Rectal smooth muscle tissue (tissue), 1 donor: ENCODE measurements around the gene RCOR2.
"Not testable (repeated sequence)": the region's sequence is repeated elsewhere in the genome, so short reads cannot be mapped to it uniquely, and the experiment has no call there.

ENCODE experiments used
- H3K27ac ChIP-seq: one replicate; pipeline ENCODE4 v1.7.0; 2013; ENCODE audit warnings: low read depth, low read length, inconsistent platforms
- H3K27me3 ChIP-seq: one replicate; pipeline ENCODE4 v1.7.0; 2013; ENCODE audit warnings: low read length; ENCODE audit not compliant: control insufficient read depth, insufficient read depth
- H3K36me3 ChIP-seq: one replicate; pipeline ENCODE4 v1.7.0; 2013; ENCODE audit warnings: low read length; ENCODE audit not compliant: control insufficient read depth, insufficient read depth
- H3K4me1 ChIP-seq: one replicate; pipeline ENCODE4 v1.7.0; 2013; ENCODE audit warnings: low read length; ENCODE audit not compliant: control insufficient read depth, insufficient read depth
- H3K4me3 ChIP-seq: one replicate; pipeline ENCODE4 v1.7.0; 2013; ENCODE audit warnings: low read length
- H3K9ac ChIP-seq: one replicate; pipeline ENCODE4 v1.7.0; 2013; ENCODE audit warnings: low read length

The RCOR2 gene

DNA sequence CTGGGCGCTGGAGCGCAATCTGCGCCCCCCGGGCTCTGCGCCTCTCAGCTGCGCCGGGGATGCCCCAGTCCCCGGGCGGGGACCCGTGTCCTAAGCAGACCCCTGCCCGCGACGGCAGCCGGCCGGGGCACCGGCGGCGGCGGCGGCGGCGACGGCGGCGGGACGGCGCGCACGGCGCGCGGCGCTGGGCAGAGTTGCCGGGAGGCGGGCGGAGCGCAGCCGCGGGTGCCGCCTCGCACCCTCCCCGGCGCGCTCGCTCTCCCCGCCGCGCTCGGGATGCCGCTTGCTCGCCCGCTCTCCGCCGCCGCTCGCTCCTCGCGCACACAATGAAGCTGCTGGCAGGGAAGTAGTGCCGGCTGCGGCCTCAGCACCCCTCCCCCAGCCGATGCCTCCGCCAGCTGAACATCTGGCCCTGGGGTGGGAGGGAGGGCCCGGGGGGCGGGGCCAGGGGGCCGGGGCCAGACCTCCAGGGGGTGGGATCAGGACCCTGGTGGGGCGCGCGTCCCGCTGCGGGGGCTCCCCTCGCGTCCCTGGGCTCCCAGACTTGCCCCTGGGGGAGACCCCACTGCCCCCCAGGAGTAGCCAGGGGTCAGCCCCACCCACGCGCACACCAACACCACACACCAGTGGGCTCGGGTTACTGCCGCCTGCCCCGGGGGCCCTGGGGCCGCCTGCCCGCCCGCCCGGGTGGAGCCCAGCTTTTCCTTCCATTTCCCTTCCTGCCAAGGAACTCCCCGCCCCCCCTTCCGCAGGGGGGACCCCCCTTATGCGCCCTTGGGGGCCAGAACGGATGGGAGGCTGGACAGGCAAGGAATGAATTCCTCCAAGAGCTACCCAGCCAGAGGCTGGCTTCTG lies at the start of gene RCOR2:
RCOR2 (minus strand) TSS at position 328 of the 855 bp plus-strand sequence. CDS start 708 bp downstream, outside the sequence.
- Histone ChIP-seq H3K36me3 (no peaks in the 10 kb centered on the region), H3K9ac (peak within 1 kb of the TSS; percentile 33), H3K4me3 (peak within 1 kb of the TSS; percentile 69), H3K27ac (peak within 1 kb of the TSS; percentile 44), H3K4me1 (peaks cover 17% of the 10 kb centered on the region), H3K27me3 (peaks cover 3% of the 10 kb centered on the region)

DNA sequence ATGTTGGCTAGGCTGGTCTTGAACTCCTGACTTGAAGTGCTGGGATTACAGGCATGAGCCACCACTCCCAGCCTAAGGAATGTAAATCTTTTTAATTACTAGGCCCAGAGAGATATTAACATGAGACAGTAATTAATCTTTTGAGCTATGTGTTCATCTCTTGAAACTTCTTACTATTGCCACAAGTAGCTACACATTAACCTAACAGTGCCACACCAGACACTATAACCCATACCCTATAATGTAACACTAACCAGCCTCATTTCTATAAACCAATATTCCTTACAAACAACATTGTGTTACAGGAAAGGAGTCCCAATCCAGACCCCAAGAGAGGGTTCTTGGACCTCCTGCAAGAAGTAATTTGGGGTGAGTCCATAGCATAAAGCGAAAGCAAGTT lies 49.5 kb upstream of the RCOR2 start:
- no peak overlapping the region for H3K27ac ChIP-seq

DNA sequence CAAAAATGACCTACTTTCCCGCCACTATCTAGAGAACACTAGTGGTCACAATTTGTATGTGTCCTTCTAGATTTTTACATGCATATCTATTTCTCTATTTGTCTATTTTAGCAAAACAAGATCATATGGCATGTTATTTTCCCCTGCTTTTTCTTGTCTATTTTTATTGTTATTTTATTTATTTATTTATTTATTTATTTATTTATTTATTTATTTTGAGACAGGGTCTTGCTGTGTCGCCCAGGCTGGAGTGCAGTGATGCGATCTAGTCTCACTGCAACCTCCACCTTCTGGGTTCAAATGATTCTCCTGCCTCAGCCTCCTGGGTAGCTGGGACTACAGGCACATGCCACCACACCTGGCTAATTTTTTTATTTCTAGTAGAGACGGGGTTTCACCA lies 46.9 kb upstream of the RCOR2 start:
- not testable (repeated sequence) for H3K4me3 ChIP-seq, H3K9ac ChIP-seq, H3K27me3 ChIP-seq, H3K27ac ChIP-seq, H3K36me3 ChIP-seq, H3K4me1 ChIP-seq

More for the DNA sequence above, 49.5 kb upstream of the RCOR2 start:
- H3K4me1 ChIP-seq: no peaks in the 10 kb centered on the region
- H3K9ac ChIP-seq: no peak overlapping the region
- H3K4me3 ChIP-seq: no peak overlapping the region
- H3K27me3 ChIP-seq: peaks cover under 1% of the 10 kb centered on the region
- H3K36me3 ChIP-seq: no peaks in the 10 kb centered on the region

DNA sequence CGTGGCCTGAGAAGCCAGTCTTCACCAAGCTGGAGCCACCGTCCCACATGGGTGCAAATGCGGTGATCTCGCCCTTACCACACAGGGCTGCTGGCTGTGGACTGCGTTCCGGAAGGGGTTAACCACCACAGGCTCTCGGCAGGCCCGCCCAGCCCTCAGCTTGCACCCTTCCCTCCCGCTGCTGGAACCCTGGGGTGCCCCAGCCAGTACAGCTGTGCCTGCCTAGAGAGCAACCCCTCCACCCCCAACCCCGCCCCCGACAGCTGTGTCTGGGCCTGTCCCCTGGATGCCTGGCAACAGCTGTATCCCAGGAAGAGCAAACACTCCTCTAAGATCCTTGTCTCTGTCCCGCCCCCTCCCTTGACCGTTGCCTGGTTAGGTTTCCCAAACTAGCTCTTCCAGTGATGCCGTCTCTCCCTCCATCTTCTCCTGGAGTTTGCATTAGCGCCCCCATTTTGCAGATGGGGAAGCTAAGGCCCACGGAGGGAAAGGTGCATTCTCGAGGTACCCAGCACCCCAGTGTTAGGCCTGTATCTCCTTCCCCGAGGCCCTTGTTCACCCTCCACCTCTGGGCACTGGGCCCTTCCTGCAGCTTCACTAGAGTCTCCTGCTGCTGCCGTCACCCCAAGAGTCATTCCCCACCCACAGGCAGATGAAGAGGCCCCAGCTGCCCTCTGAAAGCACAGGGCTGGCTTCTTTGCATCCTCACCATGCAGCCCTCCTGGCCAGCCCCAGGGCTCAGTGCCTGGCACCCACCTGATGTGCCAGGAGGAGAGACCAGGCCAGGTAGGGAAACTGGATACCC lies 44.8 kb upstream of the RCOR2 start:
- Histone ChIP-seq H3K27me3 (peaks cover 3% of the 10 kb centered on the region), H3K4me3 (no peak overlapping the region), H3K9ac (no peak overlapping the region), H3K27ac (no peak overlapping the region), H3K4me1 (no peaks in the 10 kb centered on the region), H3K36me3 (no peaks in the 10 kb centered on the region)

DNA sequence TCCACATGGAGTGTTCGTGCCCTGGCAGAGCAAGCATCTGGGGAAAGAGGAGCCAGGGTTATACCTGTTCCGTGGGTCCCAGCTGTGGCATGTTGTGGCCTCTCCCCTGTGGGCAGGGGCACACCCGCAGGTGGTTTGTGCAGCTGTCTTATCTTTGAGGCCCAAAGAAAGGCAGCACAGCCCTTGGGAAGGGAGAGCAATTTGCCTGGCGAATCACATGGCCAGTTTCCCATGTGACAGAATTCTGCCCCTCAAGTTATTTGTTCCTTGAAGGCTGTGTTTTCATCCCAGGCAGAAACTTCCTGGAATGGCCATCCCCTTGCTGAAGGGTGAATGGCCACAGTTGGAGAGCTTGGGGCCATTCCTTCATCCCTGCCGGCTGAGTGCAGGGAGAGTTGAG lies 41.0 kb upstream of the RCOR2 start:
- H3K9ac ChIP-seq: no peak overlapping the region
- H3K4me1 ChIP-seq: no peaks in the 10 kb centered on the region
- H3K27ac ChIP-seq: no peak overlapping the region

DNA sequence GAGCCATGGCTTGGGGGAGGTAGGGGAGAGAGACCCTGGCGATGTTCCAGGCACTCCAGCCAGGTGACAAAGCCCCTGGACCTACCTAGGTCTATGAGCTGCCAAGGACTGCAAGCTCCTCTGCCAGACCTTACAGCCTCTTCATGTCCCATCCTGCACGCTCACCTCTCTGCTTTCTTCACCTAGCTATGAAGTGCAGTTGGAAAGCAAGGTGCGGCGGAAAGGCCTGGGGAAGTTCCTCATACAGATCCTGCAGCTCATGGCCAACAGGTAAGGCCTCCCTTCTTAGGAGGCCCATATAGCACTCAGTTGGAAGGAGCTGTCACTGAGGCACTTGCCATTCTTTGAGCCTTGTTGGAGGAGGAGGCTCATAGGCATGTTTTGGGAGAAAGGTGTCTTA lies 35.6 kb upstream of the RCOR2 start:
- Histone ChIP-seq H3K4me1 (no peaks in the 10 kb centered on the region), H3K4me3 (no peak overlapping the region), H3K27me3 (no peaks in the 10 kb centered on the region), H3K36me3 (peaks cover 17% of the 10 kb centered on the region), H3K9ac (no peak overlapping the region), H3K27ac (no peak overlapping the region)

More for the DNA sequence above, 41.0 kb upstream of the RCOR2 start:
- H3K27me3 ChIP-seq: peaks cover 3% of the 10 kb centered on the region
- no peak overlapping the region for H3K4me3 ChIP-seq
- peaks cover 17% of the 10 kb centered on the region for H3K36me3 ChIP-seq

DNA sequence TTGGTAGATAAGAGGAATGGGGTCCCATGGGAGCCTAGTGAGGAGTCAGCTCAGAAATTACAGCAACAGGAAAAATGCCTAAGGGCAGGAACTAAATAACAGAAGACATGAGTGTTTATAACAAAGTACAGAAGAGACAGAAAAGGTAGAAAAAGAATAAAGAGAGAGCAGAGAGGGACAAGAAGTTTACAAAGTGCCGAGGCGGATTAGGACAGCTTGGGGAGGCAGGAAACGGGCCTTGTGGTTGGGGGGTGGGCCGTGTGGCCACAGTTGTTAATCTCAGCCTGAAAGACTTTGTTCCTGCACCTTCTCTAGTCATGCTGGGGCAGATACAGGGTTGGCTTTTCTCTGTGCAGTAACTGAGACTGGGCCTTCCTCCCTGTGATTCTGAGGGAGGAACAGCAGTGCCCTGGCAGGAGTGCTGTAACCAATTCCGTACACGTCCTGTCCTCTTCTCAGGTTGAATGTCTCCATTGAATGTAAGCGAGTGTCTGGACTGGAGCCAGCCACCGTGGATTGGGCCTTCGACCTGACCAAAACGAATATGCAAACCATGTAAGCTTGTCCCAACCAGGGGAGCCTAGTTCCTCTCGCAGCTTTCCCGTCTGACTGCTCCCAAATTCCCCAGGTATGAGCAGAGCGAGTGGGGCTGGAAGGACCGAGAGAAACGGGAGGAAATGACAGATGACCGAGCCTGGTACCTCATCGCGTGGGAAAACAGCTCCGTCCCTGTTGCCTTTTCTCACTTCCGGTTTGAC lies 35.0 kb upstream of the RCOR2 start:
- no peaks in the 10 kb centered on the region for H3K4me1 ChIP-seq
- H3K9ac ChIP-seq: no peak overlapping the region
- H3K27ac ChIP-seq: no peak overlapping the region
- peaks cover 20% of the 10 kb centered on the region for H3K36me3 ChIP-seq
- no peak overlapping the region for H3K4me3 ChIP-seq
- H3K27me3 ChIP-seq: no peaks in the 10 kb centered on the region

DNA sequence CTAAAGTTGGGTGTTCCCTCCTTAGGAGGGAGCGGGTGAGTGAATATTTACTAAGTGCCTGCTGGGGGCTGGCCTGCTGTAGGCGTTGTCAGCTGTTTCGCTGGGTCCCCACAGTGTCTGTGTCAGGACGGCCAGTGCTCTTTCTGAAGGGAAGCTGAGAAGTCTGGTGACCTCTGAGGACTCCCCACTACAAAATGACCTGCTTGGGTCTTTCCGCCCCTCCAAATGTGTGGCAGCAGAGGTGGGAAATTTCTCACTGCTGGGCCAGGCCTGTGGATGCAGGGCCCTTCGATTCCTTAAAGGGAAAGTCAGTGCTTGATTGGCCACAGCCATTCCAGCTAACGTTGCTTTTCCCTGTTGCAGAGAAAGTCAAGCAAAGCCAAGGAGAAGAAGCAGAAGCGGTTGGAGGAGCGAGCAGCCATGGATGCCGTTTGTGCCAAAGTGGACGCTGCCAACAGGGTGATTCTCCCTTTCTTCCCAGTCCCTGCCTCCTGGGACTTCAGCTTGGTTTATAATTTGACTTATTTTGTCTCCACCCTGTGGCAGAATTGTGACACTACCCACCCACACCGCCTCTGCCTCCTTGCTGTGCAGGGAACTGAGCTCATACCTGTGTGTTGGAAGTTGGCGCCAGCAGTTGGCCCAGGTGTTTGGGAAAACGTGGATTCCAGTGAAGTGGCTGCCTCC lies 28.7 kb upstream of the RCOR2 start:
- H3K27ac ChIP-seq: peak overlapping the region; percentile 83
- H3K9ac ChIP-seq: no peak overlapping the region
- peaks cover 7% of the 10 kb centered on the region for H3K36me3 ChIP-seq
- H3K4me3 ChIP-seq: peak overlapping the region; percentile 36
- H3K27me3 ChIP-seq: no peaks in the 10 kb centered on the region
- peaks cover 14% of the 10 kb centered on the region for H3K4me1 ChIP-seq

DNA sequence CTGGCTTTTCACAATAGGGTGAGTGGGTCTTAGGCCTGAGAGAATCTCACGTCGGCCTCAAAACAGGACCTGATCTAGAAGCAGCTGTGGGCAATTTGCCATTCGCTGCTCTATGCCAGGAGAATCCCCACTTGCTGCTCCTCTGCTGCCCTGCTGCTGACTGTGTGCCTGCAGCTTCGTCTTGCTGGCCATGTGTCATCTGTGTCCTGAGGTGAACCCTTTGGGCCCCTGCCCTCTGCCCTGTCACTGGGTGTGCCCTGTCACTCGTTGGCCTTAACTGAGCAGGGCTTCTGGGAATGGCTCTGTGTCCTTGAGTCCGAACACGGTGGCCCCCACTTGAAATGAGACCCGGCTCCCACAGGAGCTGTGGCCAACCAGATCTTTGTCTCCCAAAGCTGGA lies 28.0 kb upstream of the RCOR2 start:
- H3K4me3 ChIP-seq: peak overlapping the region; percentile 30
- H3K36me3 ChIP-seq: peaks cover 7% of the 10 kb centered on the region
- peak overlapping the region; percentile 83 for H3K27ac ChIP-seq
- H3K4me1 ChIP-seq: peaks cover 14% of the 10 kb centered on the region
- no peaks in the 10 kb centered on the region for H3K27me3 ChIP-seq
- no peak overlapping the region for H3K9ac ChIP-seq

DNA sequence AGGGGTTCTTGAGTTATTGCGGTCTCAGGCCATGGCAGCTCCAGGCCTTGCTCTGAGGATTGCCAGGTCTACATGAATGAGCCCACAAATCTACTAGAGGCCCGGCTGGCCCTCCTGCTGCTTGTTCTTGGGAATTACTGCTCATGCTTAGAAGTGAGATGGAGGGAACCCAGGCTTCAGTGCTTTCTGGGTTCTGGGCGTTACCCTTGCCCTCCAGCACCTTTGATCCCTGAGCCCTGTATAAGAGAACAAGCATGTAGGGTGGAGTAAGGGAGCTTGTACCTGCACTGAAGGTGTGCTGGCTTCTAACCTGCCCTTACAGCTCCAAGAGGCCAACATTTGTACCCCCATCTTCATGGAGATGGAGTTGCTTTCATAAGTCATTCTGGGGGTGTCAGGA lies 25.8 kb upstream of the RCOR2 start:
- no peak overlapping the region for H3K27ac ChIP-seq
- no peak overlapping the region for H3K4me3 ChIP-seq
- peaks cover 7% of the 10 kb centered on the region for H3K36me3 ChIP-seq
- no peak overlapping the region for H3K9ac ChIP-seq
- peaks cover 16% of the 10 kb centered on the region for H3K4me1 ChIP-seq
- H3K27me3 ChIP-seq: no peaks in the 10 kb centered on the region

DNA sequence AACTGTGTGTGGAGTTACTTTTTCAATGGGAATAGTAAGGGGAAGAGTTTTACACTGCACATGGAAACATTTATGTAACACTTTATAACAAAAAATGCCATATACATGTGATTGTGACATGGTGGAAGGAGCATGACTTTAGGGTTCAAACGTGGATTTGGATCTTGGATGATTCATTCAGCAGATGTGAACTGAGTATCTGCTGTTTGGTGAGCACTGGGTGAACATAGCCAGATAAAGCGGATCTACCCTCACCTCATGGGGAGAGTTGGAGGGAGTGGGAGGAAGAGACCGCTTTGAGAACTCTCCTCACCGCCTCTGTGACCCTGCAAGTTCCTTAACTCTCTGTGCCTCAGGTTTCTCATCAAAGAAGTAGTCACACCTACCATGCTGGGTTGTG lies 24.9 kb upstream of the RCOR2 start:
- H3K36me3 ChIP-seq: peaks cover 5% of the 10 kb centered on the region
- H3K4me1 ChIP-seq: peaks cover 16% of the 10 kb centered on the region
- no peak overlapping the region for H3K9ac ChIP-seq
- no peaks in the 10 kb centered on the region for H3K27me3 ChIP-seq
- H3K27ac ChIP-seq: no peak overlapping the region
- no peak overlapping the region for H3K4me3 ChIP-seq

DNA sequence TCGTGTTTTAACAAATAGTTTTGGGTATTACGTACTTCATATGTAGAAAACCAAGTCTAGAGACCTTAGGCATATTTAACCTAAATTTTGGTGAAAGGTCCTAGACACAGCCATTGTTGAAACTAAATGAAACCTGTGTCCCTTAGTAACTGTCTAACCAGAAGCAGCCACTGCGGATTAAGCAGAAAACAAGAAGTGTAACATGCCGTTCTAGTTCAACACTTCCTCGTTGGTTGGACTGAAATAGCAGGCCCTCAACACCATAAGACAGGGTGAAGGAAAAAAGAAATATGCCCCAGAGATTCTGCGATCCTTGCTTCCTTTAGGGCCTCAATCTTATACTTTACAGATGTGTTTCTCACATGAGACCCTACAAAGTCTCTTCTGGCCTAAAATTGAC lies 23.8 kb upstream of the RCOR2 start:
- no peak overlapping the region for H3K27ac ChIP-seq

More for the DNA sequence above, 23.8 kb upstream of the RCOR2 start:
- no peak overlapping the region for H3K4me3 ChIP-seq
- H3K27me3 ChIP-seq: no peaks in the 10 kb centered on the region
- no peaks in the 10 kb centered on the region for H3K36me3 ChIP-seq
- H3K9ac ChIP-seq: no peak overlapping the region
- peaks cover 16% of the 10 kb centered on the region for H3K4me1 ChIP-seq
